Measurements from ENCODE around the gene ALDH1L2. TPM values are rescaled to one million over a fixed set of nuclear protein-coding genes. Genes with fewer than 3 reads are reported as not detected.

Gene ALDH1L2
- total and polyA plus RNA-seq, 2 experiments from 2014 or later = 6.5 to 16.2 TPM

DNA sequence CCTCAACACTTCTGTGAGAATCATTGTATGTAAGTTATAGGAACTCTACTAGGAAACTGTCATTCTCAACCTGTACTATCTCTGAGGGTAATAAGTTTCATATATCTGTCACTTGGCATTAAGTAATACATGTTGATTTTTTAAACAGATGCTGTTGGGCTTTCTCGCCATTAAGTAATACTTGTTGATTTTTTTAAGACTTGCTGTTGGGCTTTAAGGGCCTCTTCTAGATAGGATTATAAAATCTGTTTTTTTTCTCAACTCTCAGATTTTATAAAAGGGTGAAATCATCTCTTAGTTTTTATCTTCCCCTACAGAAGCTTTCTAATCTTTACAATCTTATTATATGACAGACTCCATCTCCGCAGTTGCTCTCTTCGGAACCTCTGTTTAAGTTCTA is 28.8 kb upstream of the ALDH1L2 start:
- Histone ChIP-seq H3K27ac (no peak overlapping the region), H3K79me2 (peaks cover 85% of the 10 kb centered on the region), H3K9me2 (replicated peaks; ENCODE audit: insufficient read depth) (no peaks in the 10 kb centered on the region), H3K36me3 (replicated peaks; ENCODE audit: insufficient read depth, low read depth) (no peaks in the 10 kb centered on the region), H3K4me1 (ENCODE audit: insufficient read depth) (peaks cover 22% of the 10 kb centered on the region), H3K9me3 (ENCODE audit: low read depth) (no peaks in the 10 kb centered on the region), H4K20me1 (ENCODE audit: insufficient read depth, poor library complexity, severe bottlenecking) (peaks cover 49% of the 10 kb centered on the region), H3K4me2 (no peak overlapping the region), H3K27me3 (no peaks in the 10 kb centered on the region), H2AFZ (no peak overlapping the region), H3K4me3 (no peak overlapping the region)
- TF ChIP-seq EZH2 (IDR thresholded peaks at IDR 0.05; ENCODE audit: borderline replicate concordance) (no peak), CTCF (IDR thresholded peaks at IDR 0.05; ENCODE audit: poor library complexity) (no peak), EZH2phosphoT487 (IDR thresholded peaks at IDR 0.05; ENCODE audit: low read depth, severe bottlenecking, unreplicated experiment) (no peak)
- 86% methylated on average over 3 of the region's 3 CpGs for WGBS (ENCODE audit: low lambda C conversion rate, missing lambda C conversion rate)
- DNase-seq (ENCODE audit: low spot score) = no peak

GRCh38 chr12:105110851-105111250 is 26.6 kb upstream of the ALDH1L2 start:
- H2AFZ ChIP-seq = no peak overlapping the region
- TF ChIP-seq EZH2phosphoT487 (IDR thresholded peaks at IDR 0.05; ENCODE audit: low read depth, severe bottlenecking, unreplicated experiment) = no peak
- no peak for TF ChIP-seq CTCF (IDR thresholded peaks at IDR 0.05; ENCODE audit: poor library complexity)
- no peak for TF ChIP-seq EZH2 (IDR thresholded peaks at IDR 0.05; ENCODE audit: borderline replicate concordance)
- no peaks in the 10 kb centered on the region for H3K9me2 ChIP-seq (replicated peaks; ENCODE audit: insufficient read depth)
- H3K9me3 ChIP-seq (ENCODE audit: low read depth) = no peaks in the 10 kb centered on the region
- peak overlapping the region; percentile 79 for H3K4me2 ChIP-seq
- peaks cover 49% of the 10 kb centered on the region for H4K20me1 ChIP-seq (ENCODE audit: insufficient read depth, poor library complexity, severe bottlenecking)
- H3K36me3 ChIP-seq (replicated peaks; ENCODE audit: insufficient read depth, low read depth) = no peaks in the 10 kb centered on the region
- H3K4me1 ChIP-seq (ENCODE audit: insufficient read depth) = peaks cover 22% of the 10 kb centered on the region
- 59% methylated on average over 4 of the region's 4 CpGs for WGBS (ENCODE audit: low lambda C conversion rate, missing lambda C conversion rate)
- peaks cover 72% of the 10 kb centered on the region for H3K79me2 ChIP-seq
- no peak for DNase-seq (ENCODE audit: low spot score)
- no peak overlapping the region for H3K4me3 ChIP-seq
- no peaks in the 10 kb centered on the region for H3K27me3 ChIP-seq
- peak overlapping the region; percentile 96 for H3K27ac ChIP-seq

DNA sequence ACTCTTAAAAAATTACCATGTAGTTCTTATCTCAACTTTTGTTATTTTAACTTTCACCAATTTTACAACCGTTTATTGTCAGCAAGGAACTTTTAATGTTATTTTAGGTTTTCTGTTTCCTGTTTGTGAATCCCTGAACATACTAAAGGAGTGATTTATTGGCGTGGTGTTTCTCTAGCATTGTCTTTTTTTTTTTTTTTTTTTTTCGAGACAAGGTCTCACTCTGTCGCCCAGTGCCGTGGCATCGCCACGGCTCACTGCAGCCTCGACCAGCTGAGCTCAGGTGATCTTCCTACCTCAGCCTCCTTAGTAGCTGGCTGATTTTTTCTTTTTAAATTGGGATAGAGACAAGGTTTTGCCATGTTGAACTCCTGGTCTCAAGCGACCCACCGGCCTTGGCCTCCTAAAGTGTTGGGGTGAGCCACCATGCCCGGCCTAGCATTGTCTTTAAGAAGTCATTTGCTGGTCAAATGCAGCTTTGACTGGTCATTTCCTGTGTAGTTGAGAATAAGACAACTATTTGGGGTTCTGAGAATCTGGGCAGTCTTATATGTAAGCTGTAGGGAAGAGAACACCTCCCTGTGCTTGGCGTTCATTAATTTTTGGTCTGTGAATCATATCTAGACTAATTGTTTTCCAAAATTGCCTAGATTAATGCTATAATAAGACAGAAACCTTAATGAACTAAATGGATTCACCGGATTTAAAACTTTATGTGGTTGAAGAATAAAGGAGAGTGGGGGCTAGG is 25.4 kb upstream of the ALDH1L2 start:
- H3K4me2 ChIP-seq = peak overlapping the region; percentile 79
- peak; percentile 6 for DNase-seq (ENCODE audit: low spot score)
- no peaks in the 10 kb centered on the region for H3K27me3 ChIP-seq
- peak overlapping the region; percentile 46 for H3K4me3 ChIP-seq
- peaks cover 64% of the 10 kb centered on the region for H3K79me2 ChIP-seq
- 51% methylated on average over 13 of the region's 13 CpGs for WGBS (ENCODE audit: low lambda C conversion rate, missing lambda C conversion rate)
- H3K9me3 ChIP-seq (ENCODE audit: low read depth) = no peaks in the 10 kb centered on the region
- H2AFZ ChIP-seq = no peak overlapping the region
- peak overlapping the region; percentile 96 for H3K27ac ChIP-seq
- H3K4me1 ChIP-seq (ENCODE audit: insufficient read depth) = peaks cover 22% of the 10 kb centered on the region
- H3K9me2 ChIP-seq (replicated peaks; ENCODE audit: insufficient read depth) = no peaks in the 10 kb centered on the region
- H3K36me3 ChIP-seq (replicated peaks; ENCODE audit: insufficient read depth, low read depth) = no peaks in the 10 kb centered on the region
- TF ChIP-seq EZH2phosphoT487 (IDR thresholded peaks at IDR 0.05; ENCODE audit: low read depth, severe bottlenecking, unreplicated experiment) (no peak), CTCF (IDR thresholded peaks at IDR 0.05; ENCODE audit: poor library complexity) (no peak), EZH2 (IDR thresholded peaks at IDR 0.05; ENCODE audit: borderline replicate concordance) (no peak)
- peaks cover 49% of the 10 kb centered on the region for H4K20me1 ChIP-seq (ENCODE audit: insufficient read depth, poor library complexity, severe bottlenecking)
